Tibial artery (tissue), 4 donors: Measurements from ENCODE around the gene SERTAD2.
A peak's percentile ranks its signal among the peaks of the same experiment; 100 is the strongest.

Experiments used
- DNase-seq, 2 donors: peaks; one replicate each; pipeline ENCODE4 v3.0.0-alpha.2; 2019
- H3K27ac ChIP-seq, 2 donors: fragments of 200-600 bp; sonication (generic) in 1 of 2; 1 replicate in 1 of 2; 2 replicates in 1 of 2; pipeline ENCODE4 v1.5.1; 2018 to 2019; ENCODE audit warnings: mild to moderate bottlenecking in 1 of 2
- H3K27me3 ChIP-seq, 2 donors: fragments of 200-600 bp; sonication (generic) in 1 of 2; one replicate each; pipeline versions ENCODE4 v1.5.1 to v1.6.0; 2016 to 2019
- H3K36me3 ChIP-seq, 3 donors: fragments of 200-600 bp; sonication (generic) in 2 of 3; one replicate each; pipeline ENCODE4 v1.5.1; 2016 to 2019; ENCODE audit warnings: mild to moderate bottlenecking in 2 of 3
- H3K4me1 ChIP-seq, 4 donors: fragments of 200-600 bp; sonication (generic) in 2 of 4; 1 replicate in 3 of 4; 2 replicates in 1 of 4; pipeline ENCODE4 v1.5.1; 2016 to 2019
- H3K4me3 ChIP-seq, 2 donors: fragments of 200-600 bp; sonication (generic) in 1 of 2; 1 replicate in 1 of 2; 2 replicates in 1 of 2; pipeline ENCODE4 v1.5.1; 2018 to 2019; ENCODE audit warnings: mild to moderate bottlenecking in 2 of 2
- H3K9me3 ChIP-seq, 3 donors: fragments of 200-600 bp; sonication (generic) in 1 of 3; one replicate each; pipeline ENCODE4 v1.5.1; 2016 to 2019
- intact Hi-C: fragments of 100-400 bp; cut with DNase I; formaldehyde crosslinking; loops from one replicate; pipeline ENCODE4 v1.15.0; 2023; ENCODE audit warnings: low total_unique reads
- TF ChIP-seq, protein P1 (sequence below), 2 experiments: fragments of 200-600 bp in 1 of 2; fragments of 450-650 bp in 1 of 2; IDR thresholded peaks; one replicate each; pipeline ENCODE4 v1.5.1; 2017 to 2019; ENCODE audit warnings: antibody characterized with exemption in 2 of 2, mild to moderate bottlenecking in 1 of 2, moderate library complexity in 1 of 2

The SERTAD2 gene

DNA sequence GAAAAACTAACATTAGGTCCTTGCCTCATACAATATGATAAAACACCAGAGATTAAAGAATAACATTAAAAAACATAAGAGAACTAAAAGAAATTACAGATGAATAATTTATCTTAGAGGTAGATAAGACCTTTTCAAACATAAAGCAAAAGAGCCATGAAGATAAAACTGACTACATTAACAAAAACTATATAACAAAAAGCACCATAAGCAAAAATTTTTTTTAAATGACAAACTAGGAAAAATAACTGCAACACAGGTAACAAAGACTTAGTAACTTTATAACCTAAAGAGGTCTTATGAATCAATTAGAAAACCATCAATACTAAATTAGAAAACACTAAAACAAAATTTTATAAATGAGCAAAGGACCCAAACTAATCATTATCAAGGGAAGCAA lies 16.3 kb upstream of the SERTAD2 start:
- Histone ChIP-seq H3K9me3 (no peaks in the 10 kb centered on the region), H3K4me1 (peaks cover 0 to 7% (median 3%) of the 10 kb centered on the region in 4 donors), H3K4me3 (no peak overlapping the region), H3K27ac (no peak overlapping the region), H3K27me3 (no peaks in the 10 kb centered on the region), H3K36me3 (no peaks in the 10 kb centered on the region)
- TF ChIP-seq, protein P1, sequence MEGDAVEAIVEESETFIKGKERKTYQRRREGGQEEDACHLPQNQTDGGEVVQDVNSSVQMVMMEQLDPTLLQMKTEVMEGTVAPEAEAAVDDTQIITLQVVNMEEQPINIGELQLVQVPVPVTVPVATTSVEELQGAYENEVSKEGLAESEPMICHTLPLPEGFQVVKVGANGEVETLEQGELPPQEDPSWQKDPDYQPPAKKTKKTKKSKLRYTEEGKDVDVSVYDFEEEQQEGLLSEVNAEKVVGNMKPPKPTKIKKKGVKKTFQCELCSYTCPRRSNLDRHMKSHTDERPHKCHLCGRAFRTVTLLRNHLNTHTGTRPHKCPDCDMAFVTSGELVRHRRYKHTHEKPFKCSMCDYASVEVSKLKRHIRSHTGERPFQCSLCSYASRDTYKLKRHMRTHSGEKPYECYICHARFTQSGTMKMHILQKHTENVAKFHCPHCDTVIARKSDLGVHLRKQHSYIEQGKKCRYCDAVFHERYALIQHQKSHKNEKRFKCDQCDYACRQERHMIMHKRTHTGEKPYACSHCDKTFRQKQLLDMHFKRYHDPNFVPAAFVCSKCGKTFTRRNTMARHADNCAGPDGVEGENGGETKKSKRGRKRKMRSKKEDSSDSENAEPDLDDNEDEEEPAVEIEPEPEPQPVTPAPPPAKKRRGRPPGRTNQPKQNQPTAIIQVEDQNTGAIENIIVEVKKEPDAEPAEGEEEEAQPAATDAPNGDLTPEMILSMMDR (IDR thresholded peaks at IDR 0.05), result no peak
- intact Hi-C loops, result no loop called here
- no peak for DNase-seq

- TF ChIP-seq, protein P1 (IDR thresholded peaks at IDR 0.05), result no peak
- no peak for DNase-seq
- H3K36me3 ChIP-seq, result no peaks in the 10 kb centered on the region
Measured at GRCh38 chr2:64669288-64669687, 15.6 kb upstream of the SERTAD2 start.

GRCh38 chr2:64668542-64668941 lies 14.8 kb upstream of the SERTAD2 start:
- no peak for DNase-seq
- Histone ChIP-seq H3K27ac (no peak overlapping the region), H3K4me1 (peaks cover 0 to 7% (median 3%) of the 10 kb centered on the region in 4 donors), H3K4me3 (no peak overlapping the region), H3K9me3 (no peaks in the 10 kb centered on the region), H3K27me3 (no peaks in the 10 kb centered on the region), H3K36me3 (no peaks in the 10 kb centered on the region)
- intact Hi-C loops, result no loop called here
- TF ChIP-seq, protein P1 (IDR thresholded peaks at IDR 0.05), result no peak

More at GRCh38 chr2:64669288-64669687, 15.6 kb upstream of the SERTAD2 start:
- Histone ChIP-seq H3K4me3 (no peak overlapping the region), H3K27me3 (no peaks in the 10 kb centered on the region), H3K4me1 (peaks cover 0 to 7% (median 3%) of the 10 kb centered on the region in 4 donors), H3K27ac (no peak overlapping the region), H3K9me3 (no peaks in the 10 kb centered on the region)
- intact Hi-C loops, result no loop called here

DNA sequence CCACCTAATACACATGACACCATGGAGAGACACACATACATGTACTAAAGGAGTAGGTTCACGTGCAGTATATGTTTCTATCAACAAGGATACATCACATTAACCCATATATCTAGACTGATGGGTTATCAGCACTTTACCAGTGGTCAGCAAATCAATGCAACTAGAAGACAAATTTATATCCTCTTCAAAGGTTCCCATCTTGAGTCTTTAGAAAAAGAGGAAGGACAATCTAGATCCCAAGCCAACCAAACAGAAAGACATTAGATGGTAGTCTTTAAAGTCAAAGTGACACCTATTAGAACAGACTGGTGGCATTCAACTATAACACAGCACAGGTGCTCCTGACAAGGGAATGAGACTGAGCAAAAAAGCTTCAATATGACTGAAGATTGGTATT lies 13.8 kb upstream of the SERTAD2 start:
- Histone ChIP-seq H3K36me3 (no peaks in the 10 kb centered on the region), H3K4me3 (no peak overlapping the region), H3K4me1 (peaks cover 0 to 7% (median 3%) of the 10 kb centered on the region in 4 donors), H3K9me3 (no peaks in the 10 kb centered on the region), H3K27ac (peak overlapping the region in 1 of 2 donors; percentile 16), H3K27me3 (no peaks in the 10 kb centered on the region)
- intact Hi-C loops, result no loop called here
- TF ChIP-seq, protein P1 (IDR thresholded peaks at IDR 0.05), result no peak
- no peak for DNase-seq

DNA sequence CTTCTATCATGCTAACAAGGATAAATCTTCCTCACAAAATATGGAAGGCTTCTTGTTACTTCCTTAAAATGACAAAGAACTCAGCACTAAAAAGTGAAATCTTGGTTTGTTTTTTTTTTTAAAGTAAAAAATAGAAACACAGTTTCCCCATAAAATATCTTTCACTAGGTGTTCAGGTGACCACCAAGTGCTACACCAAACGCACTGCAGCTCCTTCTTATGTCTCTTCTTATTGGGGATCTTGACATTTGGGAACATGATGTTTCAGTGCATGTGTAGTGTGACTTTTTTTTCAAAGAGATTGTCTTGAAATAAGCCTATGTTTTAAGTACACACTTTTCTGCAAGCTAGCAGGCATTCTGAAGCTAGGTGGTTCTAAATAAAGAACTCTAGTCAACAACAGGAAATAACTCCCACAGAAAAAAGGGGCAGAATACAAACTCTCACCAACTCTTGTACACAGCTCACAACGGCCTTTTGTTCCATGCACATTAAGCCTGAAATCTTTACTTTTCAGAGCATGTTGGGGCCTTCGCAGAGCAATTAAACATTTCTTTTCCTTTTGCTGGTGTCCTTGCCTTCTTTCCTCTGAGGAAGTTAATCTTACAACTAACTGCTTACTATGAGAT lies 13.2 kb upstream of the SERTAD2 start:
- no peak for DNase-seq
- TF ChIP-seq, protein P1 (IDR thresholded peaks at IDR 0.05), result no peak
- intact Hi-C loops, result no loop called here
- Histone ChIP-seq H3K36me3 (no peaks in the 10 kb centered on the region), H3K4me1 (peaks cover 0 to 7% (median 3%) of the 10 kb centered on the region in 4 donors), H3K4me3 (no peak overlapping the region), H3K27ac (peak overlapping the region in 1 of 2 donors; percentile 16), H3K27me3 (no peaks in the 10 kb centered on the region), H3K9me3 (no peaks in the 10 kb centered on the region)
